Right renal cortex interstitium (tissue), 3 donors: ENCODE measurements around the gene RECQL5. TPM values are rescaled to one million over a fixed set of nuclear protein-coding genes. Genes with fewer than 3 reads are reported as not detected.

Source experiments
- DNase-seq, 3 donors: peaks; one replicate each; pipeline ENCODE4 v3.0.0-alpha.2; 2013; ENCODE audit warnings: low read depth in 3 of 3, low spot score in 2 of 3
- polyA plus RNA-seq, 3 donors: library from polyadenylated mRNA; unstranded; fragments of 120-200 nt; gene quantifications; one replicate each; pipeline ENCODE4 v1.2.1, GENCODE V29; 2013; ENCODE audit not compliant: insufficient read length in 3 of 3

The RECQL5 gene
- polyA plus RNA-seq, 3 donors = 29.3 to 33.5 (median 32.7) TPM

DNA sequence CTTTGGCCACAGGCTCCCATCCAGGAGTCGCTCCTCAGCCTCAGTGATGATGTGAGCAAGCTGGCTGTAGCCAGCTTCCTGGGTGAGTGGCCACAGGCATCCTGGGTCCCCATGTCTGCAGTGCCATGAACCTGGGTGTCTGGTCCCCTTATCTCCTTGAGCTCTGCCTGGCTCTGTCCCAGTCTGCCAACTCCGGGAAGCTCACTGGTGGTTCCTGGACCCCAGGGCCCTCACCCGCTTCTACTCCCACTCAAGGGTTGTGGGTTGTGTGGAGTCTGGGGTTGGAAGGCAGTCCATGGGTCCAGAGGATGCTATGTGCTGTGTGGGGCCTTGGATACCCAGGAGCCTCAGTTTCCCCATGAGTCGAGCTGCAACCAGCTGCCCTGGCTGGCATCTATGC, 45.5 kb downstream of the RECQL5 start:
- no peak for DNase-seq

DNA sequence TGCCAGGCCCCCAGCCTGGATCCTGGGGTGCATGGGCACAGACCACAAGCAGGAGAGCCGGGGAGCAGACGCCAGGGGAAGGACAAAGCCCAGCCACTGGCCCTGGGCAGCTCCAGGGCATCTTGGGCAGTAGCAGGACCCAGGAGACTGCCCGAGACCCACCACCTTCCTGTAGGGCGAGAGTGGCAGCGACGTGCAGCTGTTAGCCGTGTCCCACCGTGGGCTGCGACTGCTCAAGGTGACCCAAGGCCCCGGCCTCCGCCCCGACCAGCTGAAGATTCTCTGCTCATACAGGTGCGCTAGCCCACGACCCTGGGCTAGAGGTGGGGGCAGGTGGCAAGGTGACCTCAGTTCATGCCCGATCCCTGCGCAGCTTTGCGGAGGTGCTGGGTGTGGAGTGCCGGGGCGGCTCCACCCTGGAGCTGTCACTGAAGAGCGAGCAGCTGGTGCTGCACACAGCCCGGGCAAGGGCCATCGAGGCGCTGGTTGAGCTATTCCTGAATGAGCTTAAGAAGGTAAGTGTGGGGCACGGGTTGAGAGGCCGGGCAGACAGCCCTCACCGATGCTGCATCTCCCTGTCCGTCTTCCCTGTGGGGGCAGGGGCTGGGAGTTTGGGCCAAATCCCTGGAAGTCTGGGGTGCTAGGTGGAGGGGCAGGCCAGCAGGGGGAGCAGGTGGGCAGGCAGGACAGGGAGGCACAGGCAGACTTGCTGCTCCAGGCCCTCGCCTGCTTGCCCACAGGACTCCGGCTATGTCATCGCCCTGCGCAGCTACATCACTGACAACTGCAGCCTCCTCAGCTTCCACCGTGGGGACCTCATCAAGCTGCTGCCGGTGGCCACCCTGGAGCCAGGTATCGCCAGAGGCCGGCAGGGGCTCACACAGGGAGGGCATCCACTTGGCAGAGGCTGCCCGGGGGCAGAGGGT, 47.2 kb downstream of the RECQL5 start:
- DNase-seq = no peak

DNA sequence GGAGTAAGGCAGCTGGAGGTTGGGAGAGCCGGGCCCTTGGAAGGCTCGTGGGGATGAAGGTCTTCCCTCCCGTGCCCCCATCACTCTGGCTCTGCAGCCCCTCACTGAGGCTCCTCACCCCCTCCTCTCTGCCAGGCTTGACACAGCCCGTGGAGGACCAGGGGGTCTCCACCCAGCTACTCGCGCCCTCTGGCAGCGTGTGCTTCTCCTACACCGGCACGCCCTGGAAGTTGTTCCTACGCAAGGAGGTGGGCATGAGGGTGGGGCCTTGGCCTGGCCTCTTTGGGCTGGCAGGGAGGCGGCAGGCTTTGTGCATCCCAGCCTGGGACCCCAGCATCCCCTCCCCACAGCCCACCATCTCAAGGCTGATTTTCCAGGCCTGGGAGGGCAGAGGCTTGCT, 49.3 kb downstream of the RECQL5 start:
- DNase-seq = no peak

DNA sequence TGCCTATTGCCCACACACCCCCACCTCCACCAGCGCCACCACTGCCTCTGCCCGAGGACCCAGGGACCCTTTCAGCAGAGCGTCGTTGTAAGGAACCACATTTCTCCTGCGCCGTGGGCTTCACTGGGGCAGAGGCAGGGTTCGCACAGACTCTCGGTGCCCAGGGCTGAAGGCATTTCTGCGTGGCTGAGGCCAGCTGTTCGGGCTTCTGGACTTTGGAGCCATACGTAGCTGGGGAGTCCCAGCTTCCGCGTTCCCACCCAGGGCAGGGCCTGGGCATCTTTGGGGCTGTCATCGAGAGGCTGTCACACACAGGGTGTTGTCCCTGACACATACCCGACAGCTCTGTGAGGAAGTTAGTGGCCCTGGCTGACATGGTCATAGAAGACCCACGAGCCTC, 49.7 kb downstream of the RECQL5 start:
- no peak for DNase-seq

DNA sequence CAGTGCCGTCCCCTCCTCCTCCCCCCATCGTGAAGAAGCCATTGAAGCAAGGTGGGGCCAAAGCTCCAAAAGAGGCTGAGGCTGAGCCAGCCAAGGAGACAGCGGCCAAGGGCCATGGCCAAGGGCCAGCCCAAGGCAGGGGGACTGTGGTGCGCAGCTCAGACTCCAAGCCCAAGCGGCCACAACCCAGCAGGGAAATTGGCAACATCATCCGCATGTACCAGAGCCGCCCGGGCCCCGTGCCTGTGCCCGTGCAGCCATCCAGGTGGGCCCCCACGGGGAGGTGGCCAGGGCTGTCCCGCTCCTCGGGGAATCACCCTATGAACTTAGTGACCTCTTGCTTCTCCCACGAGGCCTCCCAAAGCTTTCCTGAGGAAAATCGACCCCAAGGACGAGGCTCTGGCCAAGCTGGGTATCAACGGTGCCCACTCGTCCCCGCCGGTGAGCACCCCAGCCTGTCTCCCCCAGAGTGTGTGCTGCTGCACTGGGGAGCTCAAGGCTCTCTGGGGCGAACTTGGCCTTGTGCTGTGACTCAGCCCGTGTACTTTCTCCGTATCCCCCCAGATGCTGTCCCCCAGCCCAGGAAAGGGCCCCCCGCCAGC, 50.3 kb downstream of the RECQL5 start:
- no peak for DNase-seq

DNA sequence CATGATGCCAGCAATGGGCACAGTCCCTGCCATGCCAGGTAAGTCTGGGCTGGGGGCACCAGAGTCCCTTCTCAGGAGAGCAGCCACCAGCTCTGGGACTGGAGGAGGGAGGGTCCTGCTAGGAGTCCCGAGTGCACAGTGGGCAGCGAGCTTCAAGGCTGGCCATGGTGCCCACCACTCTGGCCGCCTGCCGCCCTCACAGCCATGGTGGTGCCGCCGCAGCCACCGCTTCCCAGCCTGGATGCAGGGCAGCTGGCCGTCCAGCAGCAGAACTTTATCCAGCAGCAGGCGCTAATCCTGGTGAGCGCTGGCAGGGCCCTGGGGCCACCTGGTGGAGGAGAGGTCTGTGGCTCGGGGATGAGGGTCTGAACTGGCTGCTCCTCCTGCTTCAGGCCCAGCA, 51.7 kb downstream of the RECQL5 start:
- DNase-seq = no peak

DNA sequence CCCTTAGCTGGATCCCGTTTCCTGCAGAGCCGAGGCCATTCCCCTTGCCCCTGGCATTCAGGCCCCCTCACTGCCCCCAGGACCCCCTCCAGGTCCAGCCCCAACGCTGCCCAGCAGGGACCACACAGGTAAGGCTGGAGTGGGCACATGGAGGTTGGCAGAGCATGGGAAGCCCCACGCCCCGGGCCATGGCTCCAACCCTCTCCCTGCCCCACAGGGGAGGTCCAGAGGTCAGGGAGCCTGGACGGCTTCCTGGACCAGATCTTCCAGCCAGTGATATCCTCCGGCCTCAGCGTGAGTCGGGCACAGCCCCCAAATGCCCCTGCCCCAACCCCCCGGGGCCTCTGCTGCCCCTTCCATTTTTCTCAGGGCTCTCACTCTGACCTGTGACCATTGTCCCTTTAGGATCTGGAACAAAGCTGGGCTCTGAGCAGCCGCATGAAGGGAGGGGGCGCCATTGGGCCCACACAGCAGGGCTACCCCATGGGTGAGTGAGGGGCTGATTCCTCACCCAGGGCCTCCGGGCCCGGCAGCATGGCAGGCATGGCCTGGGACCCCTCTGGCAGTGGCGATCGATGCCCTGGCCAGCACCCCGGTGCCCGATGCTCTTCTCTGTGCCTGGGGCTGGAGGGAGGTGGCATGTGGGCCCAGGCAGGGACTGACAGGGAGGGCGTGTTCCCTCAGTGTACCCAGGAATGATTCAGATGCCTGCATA, 52.2 kb downstream of the RECQL5 start:
- no peak for DNase-seq

DNA sequence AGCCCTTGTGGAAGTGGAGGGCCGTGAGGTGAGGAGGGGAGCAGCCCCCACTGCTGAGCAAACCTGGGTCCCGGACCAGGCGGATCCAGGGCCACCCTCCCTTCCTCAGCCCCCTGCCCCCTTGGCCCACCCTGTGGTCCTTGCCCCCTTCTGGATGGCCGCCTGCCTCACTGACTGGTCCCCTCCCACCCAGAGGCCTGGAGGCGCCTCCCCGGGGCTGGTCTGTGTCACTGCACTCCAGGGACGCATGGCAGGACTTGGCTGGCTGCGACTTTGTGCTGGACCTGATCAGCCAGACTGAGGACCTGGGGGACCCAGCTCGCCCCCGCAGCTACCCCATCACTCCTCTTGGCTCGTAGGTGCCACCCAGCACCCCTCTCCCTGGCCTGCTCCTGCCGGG, 52.9 kb downstream of the RECQL5 start:
- no peak for DNase-seq

DNA sequence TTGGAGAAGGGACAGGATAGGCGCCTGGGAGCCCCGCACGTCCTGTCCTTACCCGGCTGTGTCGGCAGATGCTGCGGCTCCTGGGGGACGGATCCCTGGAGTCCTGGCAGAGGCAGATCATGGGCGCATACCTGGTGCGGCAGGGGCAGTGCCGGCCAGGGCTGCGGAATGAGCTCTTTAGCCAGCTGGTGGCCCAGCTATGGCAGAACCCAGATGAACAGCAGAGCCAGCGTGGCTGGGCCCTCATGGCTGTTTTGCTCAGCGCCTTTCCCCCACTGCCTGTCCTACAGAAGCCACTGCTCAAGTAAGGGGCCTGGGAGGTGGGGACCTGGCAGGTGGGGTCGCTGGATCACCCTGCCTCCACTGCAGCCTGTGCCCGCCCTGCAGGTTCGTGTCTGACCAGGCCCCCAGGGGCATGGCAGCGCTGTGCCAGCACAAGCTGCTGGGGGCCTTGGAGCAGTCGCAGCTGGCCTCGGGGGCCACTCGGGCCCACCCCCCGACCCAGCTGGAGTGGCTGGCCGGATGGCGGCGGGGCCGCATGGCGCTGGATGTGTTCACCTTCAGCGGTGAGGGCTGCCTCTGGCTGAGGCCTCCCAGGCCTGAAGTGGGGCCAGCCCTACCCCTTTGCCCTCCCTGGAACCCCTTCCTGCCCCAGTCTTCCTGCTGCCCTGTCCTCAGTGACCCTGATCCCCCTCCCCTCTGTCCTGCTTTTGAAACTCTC, 53.9 kb downstream of the RECQL5 start:
- DNase-seq = no peak

DNA sequence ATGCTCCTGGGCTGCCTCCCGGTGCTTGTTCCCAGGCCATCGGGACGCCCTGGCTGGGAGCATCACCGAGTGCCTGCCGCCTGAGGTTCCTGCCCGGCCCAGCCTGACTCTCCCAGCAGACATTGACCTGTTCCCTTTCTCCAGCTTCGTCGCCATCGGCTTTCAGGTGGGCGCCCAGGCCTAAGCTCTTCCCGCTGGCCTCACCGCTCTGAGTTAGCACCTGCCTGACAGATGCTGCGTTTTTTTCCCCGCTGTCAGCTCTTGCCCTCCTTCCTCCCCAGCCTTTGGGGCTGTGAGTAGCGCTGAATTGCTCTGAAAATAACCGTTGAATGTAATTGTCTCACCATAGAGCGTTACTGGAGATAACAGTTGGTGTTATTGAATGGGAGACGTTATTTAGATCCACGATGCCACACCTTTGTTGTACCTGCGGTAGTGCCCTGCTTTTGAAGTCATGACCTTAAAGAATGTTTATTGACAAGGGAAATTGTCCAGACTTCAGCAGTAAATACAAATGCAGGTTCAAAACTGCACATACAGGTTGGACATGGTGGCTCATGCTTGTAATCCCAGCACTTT, 55.0 kb downstream of the RECQL5 start:
- DNase-seq = no peak

DNA sequence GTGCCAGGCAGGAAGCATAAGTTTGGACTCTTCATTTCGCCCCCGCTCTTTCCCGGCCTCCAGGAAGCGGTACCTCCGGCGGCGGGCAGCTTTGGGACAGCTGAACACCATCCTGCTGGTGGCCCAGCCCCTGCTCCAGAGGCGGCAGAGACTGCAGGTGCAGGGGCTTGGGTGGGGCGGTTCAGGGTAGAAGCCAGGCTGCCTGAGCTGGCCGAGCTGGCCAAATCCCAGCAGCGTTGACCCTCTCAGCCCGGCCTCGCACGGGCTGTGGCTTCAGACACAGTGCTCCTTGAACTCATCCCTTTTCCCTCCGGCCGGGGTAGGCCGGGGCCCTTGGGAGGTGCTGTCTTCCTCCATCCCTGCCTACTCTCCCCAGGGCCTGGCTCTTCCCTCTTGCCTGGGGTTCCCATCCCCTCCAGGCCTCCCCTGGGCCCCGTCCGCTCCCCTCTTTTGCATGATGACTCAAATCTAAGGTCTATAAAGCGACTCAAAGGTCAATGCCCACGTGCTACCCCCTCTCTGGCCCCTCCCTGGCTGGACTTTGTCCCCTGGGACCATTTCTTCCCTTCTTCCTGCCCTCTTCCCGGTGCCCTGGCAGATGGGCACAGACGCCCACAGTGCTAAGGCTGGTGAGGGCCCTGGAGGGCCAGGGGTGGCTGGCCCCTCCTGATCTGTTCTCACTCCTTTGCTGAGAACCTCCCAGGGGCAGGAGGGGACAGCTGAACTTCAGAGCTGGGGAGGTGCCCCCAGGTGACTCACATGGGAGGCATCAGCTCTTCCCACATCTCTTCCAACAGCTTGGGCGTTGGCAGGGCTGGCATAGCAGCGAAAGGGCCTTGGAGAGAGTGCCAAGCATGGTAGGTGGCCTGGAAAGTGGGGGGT, 56.6 kb downstream of the RECQL5 start:
- DNase-seq = no peak

DNA sequence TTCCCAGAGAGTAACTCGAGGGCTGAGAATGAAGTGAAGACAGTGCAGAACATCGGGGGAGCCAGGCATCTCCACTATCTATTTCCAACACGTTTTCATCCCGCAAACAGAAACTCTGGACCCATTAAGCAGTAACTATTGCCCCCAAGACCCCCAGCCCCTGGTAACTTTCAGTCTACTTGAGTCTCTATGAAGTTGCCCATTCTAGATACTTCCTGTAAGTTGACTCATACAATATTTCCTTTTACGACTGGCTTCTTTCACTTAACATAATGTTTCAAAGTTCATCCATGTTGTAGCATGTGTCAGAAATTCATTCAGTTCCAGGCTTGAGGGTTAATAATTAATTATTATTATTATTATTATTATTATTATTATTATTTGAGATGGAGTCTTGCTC, 59.9 kb downstream of the RECQL5 start:
- no peak for DNase-seq

DNA sequence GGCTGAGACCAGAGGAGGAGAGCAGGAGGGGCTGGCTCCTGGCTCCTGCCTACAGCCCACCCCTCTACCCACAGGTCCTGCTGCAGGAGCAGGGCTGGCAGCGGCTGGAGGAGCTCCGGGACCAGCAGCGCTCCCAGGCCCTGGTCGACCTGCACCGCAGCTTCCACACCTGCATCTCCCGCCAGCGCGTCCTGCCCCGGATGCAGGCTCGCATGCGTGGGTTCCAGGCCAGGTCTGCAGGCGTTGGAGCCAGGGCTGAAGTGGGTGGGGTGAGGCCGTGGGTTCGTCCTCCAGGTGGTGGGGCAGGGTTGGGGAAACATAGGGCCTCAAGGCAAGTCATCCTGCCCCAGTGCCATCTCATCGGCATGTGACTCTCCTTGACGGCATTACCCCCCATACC, 61.2 kb downstream of the RECQL5 start:
- no peak for DNase-seq

DNA sequence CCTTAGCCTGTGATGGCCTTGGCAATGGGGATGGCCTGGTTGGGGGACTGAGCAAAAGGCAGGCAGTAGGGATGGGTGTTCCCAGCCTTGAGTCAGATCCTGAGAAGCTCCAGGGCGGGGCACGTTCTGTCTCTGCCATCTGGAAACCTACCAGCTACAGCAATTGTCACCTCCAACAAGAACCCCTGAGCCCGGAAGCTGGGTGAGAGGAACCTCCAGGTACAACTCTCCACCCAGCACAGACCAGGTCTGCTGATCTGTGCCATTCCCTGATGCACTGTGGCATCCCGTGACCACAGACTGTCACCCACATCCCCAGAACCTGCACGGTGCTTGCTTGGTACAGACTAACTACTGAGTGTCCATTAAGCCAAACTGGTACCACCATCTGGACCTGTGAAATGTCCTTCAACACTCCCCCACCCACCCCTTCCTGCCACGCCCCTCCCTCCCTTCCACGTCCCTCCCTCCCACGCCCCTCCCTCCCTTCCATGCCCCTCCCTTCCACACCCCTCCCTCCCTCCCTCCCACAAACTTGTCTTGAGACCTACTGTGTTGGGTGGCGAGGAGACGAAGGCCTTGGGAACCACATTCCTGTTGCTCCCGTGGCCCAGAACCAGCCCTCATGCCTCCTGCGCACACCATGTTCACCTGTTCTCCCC, 62.8 kb downstream of the RECQL5 start:
- no peak for DNase-seq

DNA sequence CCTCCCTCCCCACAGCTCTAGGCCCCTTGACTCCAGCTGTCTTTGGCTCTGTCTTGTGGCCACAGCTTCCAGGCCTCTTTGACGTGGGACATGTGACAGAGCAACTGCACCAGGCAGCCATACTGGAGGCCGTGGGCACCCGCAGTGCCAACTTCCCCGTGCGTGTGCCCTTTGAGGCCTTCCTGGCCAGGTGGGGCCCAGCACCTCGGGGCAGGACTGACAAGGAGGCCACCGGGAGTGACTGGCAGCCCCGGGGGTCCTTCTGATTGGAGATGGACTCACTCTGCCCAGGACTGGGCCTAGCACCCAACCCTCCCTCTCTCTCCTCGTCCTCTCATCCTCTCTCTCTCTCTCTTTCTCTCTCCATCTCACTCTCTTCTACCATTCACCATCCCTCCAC, 63.8 kb downstream of the RECQL5 start:
- no peak for DNase-seq

DNA sequence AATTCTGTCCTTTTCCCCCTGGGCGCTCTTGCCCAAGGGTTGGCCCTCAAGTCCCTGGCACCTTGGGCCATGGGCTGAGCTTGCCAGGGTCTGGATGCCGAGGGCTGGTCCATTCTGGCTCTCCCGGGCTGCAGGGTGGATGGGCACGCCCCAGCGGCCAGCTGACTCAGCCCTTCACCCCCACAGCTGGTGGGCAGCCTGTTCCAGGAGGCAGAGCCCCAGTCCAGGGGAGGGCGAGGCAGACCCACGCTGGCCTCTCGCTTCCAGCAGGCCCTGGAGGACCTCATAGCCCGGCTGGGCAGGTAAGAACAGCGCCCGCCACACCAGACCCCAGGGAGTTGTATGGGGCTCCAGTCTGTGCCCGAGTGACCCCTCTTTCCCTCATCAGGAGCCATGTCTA, 64.3 kb downstream of the RECQL5 start:
- DNase-seq = no peak

DNA sequence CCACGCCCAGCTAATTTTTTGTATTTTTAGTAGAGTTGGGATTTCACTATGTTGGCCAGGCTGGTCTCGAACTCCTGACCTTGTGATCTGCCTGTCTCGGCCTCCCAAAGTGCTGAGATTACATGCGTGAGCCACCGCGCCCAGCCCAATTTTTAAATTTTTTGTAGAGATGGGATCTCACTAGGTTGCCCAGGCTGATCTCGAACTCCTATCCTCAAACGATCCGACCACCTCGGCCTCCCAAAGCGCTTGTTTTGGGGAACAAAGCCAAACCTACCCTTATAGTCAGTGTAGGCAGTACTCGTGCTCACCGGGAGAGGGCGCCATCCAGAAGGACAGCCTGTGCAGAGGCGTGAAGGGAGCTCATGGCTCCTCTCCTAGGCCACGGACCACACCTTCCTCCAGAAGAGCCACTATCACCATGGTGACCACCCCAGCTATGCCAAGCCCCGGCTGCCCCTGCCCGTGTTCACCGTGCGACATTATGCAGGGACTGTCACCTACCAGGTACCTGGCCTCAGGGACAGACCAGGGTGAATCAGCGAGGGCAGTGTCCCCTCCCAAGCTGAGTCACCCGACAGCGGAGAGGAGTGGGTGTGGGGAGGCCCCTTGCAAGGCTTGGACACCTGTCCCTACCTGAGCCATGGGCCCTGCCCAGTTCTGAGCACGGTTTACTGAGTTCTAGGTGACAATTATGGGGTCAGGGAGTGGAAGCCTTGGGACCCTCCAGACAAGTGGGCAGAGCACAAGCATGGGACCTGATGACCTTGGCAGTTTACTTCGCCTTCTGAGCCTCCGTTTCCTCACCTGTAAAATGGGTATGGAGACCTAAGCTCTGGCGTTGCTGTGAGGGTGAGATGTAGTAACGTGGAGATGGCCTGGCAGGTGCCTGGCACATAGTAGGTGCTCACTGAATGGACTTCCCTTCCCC, 65.6 kb downstream of the RECQL5 start:
- no peak for DNase-seq
